Right lobe of liver (tissue), 6 donors: ENCODE results near the gene SNTN. TPM values are rescaled to one million over a fixed set of nuclear protein-coding genes. Genes with fewer than 3 reads are reported as not detected.

Experiments
- ATAC-seq, 4 donors: fragments of 200-7000 bp; cut with Tn5 transposase; one replicate each; pipeline ENCODE4 v1.9.1; 2020; ENCODE audit warnings: mild to moderate bottlenecking in 4 of 4, moderate library complexity in 4 of 4
- DNase-seq, 3 donors: peaks; one replicate each; pipeline ENCODE4 v3.0.0-alpha.2; 2020
- H3K27ac ChIP-seq, 3 donors: fragments of 200-600 bp; one replicate each; pipeline ENCODE4 v1.8.0; 2022
- H3K27me3 ChIP-seq, 2 donors: fragments of 200-600 bp; one replicate each; pipeline ENCODE4 v1.8.0; 2022
- H3K36me3 ChIP-seq, 4 donors: fragments of 200-600 bp; sonication (generic) in 1 of 4; one replicate each; pipeline versions ENCODE4 v1.5.1 to v1.8.0; 2017 to 2022; ENCODE audit warnings: control low read depth in 1 of 4
- H3K4me1 ChIP-seq, 4 donors: fragments of 200-600 bp; sonication (generic) in 1 of 4; one replicate each; pipeline versions ENCODE4 v1.5.1 to v1.8.0; 2017 to 2022; ENCODE audit warnings: control low read depth in 1 of 4
- H3K4me3 ChIP-seq, 3 donors: fragments of 200-600 bp; one replicate each; pipeline ENCODE4 v1.8.0; 2022
- H3K9me3 ChIP-seq, 4 donors: fragments of 200-600 bp; sonication (generic) in 1 of 4; one replicate each; pipeline versions ENCODE4 v1.5.1 to v1.8.0; 2017 to 2022; ENCODE audit warnings: control low read depth in 1 of 4
- CTCF ChIP-seq, 4 donors: fragments of 200-600 bp in 3 of 4; fragments of 450-650 bp in 1 of 4; IDR thresholded peaks; one replicate each; pipeline versions ENCODE4 v1.5.1 to v1.8.0; 2016 to 2022; ENCODE audit warnings: antibody characterized with exemption in 4 of 4, mild to moderate bottlenecking in 2 of 4
- POLR2A ChIP-seq: fragments of 450-650 bp; IDR thresholded peaks from one replicate; pipeline ENCODE4 v1.6.1; 2017; ENCODE audit warnings: antibody characterized with exemption, mild to moderate bottlenecking
- WGBS: methylation state at CpG from one replicate; pipeline ENCODE4 v1.1.6; 2018; ENCODE audit warnings: low coverage, low lambda C conversion rate; ENCODE audit not compliant: insufficient coverage; ENCODE audit errors: missing lambda C conversion rate; 5-methylcytosine and 5-hydroxymethylcytosine counted together
- intact Hi-C, 2 donors: fragments of 100-400 bp; cut with DNase I; formaldehyde crosslinking; loops; one replicate each; pipeline versions ENCODE4 v1.11.2 to v1.14.1; 2022
- total RNA-seq, 6 experiments: library from RNA; depleted of rRNA in 2 of 6; stranded (reverse); fragments of >200 nt in 2 of 6; fragmentation: NEBNext Ultra II Directional in 3 of 6; extraction: Animal tissue kit (Norgen Biotek cat#: 25700) in 3 of 6; gene quantifications; one replicate each; pipeline versions ENCODE4 v1.1.0 to v1.2.4, GENCODE V29; 2016 to 2023
- donor health status: DM: no; HTN: yes; CAD: no.
- donor health status: DM: no; HTN: no; CAD: no.
- donor health status: DM: no; HTN: no; CAD: no.
- donor health status: DM: no; HTN: yes; CAD: no.
- donor health status: DM: no; HTN: yes; CAD: no.

The SNTN gene
- total RNA-seq, 6 experiments from 2014 or later: not detected

- TF ChIP-seq POLR2A (no peak), CTCF (IDR thresholded peaks at IDR 0.05) (no peak)
Measured at GRCh38 chr3:63613561-63613960, 38.9 kb upstream of the SNTN start.

GRCh38 chr3:63617391-63617790 is 35.1 kb upstream of the SNTN start:
- Histone ChIP-seq H3K36me3 (no peaks in the 10 kb centered on the region), H3K27ac (no peak overlapping the region), H3K9me3 (no peaks in the 10 kb centered on the region), H3K27me3 (no peaks in the 10 kb centered on the region), H3K4me1 (no peaks in the 10 kb centered on the region), H3K4me3 (no peak overlapping the region)
- intact Hi-C loops: no loop called here
- no peak for DNase-seq
- WGBS: 35% methylated on average over 2 of the region's 4 CpGs
- ATAC-seq: no peak
- TF ChIP-seq CTCF (IDR thresholded peaks at IDR 0.05) (no peak), POLR2A (no peak)

More at GRCh38 chr3:63613561-63613960, 38.9 kb upstream of the SNTN start:
- no peaks in the 10 kb centered on the region for H3K36me3 ChIP-seq
- ATAC-seq (no peak), DNase-seq (no peak)
- no peak overlapping the region for H3K4me3 ChIP-seq
- 29% methylated on average over 1 of the region's 1 CpG for WGBS
- H3K9me3 ChIP-seq: no peaks in the 10 kb centered on the region
- H3K4me1 ChIP-seq: no peaks in the 10 kb centered on the region
- H3K27me3 ChIP-seq: no peaks in the 10 kb centered on the region
- intact Hi-C loops: no loop called here
- no peak overlapping the region for H3K27ac ChIP-seq

- intact Hi-C loops: no loop called here
- 23% methylated on average over 8 of the region's 8 CpGs for WGBS
- no peak for ATAC-seq
Measured at GRCh38 chr3:63624941-63625560, 27.4 kb upstream of the SNTN start.

GRCh38 chr3:63631670-63632069 is 20.8 kb upstream of the SNTN start:
- Histone ChIP-seq H3K4me3 (no peak overlapping the region), H3K4me1 (no peaks in the 10 kb centered on the region), H3K27me3 (no peaks in the 10 kb centered on the region), H3K27ac (no peak overlapping the region), H3K36me3 (no peaks in the 10 kb centered on the region), H3K9me3 (no peaks in the 10 kb centered on the region)
- no peak for ATAC-seq
- DNase-seq: no peak
- 69% methylated on average over 4 of the region's 4 CpGs for WGBS
- intact Hi-C loops: no loop called here
- TF ChIP-seq CTCF (IDR thresholded peaks at IDR 0.05) (no peak), POLR2A (no peak)

More at GRCh38 chr3:63624941-63625560, 27.4 kb upstream of the SNTN start:
- no peaks in the 10 kb centered on the region for H3K9me3 ChIP-seq
- H3K36me3 ChIP-seq: no peaks in the 10 kb centered on the region
- TF ChIP-seq CTCF (IDR thresholded peaks at IDR 0.05) (no peak), POLR2A (no peak)
- H3K4me3 ChIP-seq: no peak overlapping the region
- H3K4me1 ChIP-seq: no peaks in the 10 kb centered on the region
- DNase-seq: no peak
- H3K27me3 ChIP-seq: no peaks in the 10 kb centered on the region
- no peak overlapping the region for H3K27ac ChIP-seq
